Putamen (tissue), 1 donor: ENCODE measurements around the gene ACSL1.
A peak's percentile ranks its signal among the peaks of the same experiment; 100 is the strongest.
"Not testable (repeated sequence)": the region's sequence is repeated elsewhere in the genome, so short reads cannot be mapped to it uniquely, and the experiment has no call there.

ENCODE experiments used
- DNase-seq: peaks from one replicate; pipeline ENCODE4 v3.0.0-alpha.2; 2016; ENCODE audit warnings: low spot score

ACSL1 gene

DNA sequence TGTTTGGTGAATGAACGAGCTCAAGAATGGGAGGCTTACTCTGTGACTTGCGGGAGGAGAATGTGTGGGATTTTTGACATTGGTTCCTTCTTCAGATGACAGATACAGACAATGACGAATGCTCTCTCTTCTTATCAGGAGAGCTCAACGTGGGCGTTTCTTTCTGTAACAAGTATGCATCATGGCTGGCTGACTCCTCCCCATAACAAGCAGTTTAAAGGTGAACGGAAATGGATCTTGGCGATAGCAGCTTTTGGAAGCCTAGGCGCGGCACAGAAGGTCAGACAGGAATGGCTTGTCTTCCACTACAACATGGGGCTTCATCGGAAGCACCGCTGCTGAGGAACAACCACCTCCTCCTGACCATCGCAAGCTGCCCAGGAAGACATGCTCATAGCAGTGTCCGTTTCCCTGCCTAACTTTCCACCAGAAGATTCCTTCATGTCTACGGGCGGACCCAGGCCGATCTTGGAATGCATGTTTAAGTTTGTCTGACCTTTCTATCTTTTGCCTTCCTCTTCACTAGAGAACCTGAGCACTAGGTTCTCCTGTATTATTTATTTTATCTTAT lies 18.3 kb upstream of the ACSL1 start:
- DNase-seq: peak; percentile 70

DNA sequence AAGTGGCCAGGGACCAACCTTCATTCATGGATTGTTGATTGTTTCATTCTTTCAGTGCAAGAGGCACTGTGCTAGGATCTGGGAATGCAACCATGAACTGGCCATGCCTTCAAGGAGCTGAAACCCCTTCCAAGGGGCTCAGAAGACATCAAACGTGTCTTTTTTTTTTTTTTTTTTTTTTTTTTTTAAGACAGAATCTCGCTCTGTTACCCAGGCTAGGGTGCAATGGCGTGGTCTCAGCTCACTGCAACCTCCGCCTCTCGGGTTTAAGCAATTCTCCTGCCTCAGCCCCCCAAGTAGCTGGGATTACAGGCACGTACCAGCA lies 13.3 kb upstream of the ACSL1 start:
- DNase-seq: not testable (repeated sequence)

DNA sequence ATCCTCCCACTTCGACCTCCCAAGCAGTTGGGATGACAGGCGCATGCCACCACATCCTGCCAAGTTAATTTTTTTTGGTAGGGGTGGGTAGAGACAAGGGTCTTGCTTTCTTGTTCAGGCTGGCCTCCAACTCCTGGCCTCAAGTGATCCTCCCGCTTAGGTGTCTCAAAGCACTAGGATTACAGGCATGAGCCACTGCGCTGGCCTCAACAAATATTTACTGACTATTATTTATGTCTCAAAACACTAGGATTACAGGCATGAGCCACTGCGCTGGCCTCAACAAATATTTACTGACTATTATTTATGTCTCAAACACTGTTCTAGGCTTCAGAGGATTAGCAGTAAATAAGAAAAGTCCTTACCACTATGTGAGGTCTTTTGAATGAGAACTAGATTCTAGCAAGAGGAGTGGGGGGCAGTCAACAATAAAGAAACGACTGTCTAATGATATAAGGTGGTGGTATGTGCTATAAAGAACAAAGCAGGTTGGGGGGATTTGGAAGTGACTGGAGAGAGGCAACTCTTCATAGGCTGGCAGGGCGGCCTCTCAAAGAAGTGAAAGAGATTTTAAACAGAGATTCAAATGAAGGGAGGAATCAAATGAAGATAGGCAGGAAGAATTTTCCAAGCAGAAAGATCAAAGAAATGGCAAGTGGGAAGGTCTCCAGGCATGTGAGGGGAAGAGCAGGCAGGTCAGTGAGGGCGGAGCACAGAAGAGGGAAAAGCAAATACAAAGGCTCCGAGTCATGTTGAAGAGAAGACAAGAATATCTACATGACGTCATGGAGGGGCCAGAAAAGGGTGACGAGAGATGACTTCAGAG lies 12.7 kb upstream of the ACSL1 start:
- no peak for DNase-seq

DNA sequence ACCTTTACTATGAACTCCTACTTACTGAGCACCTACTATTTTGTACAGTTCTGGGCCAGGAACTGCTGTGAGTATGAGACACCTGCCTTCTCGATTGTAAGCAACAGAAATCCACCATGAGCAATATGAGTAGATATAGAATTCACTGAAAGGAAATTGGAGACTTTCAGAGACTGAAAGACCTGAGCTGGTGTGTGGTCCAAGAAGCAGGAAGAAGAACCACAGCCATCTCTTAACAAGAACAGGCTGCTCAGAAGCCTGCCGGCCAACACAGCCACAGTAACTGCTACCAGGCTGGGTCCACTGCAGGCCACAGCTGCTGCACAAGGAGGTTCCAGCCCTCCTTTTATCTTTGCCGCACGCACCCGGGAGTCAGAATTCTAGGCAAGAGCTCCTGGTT lies 10.8 kb upstream of the ACSL1 start:
- DNase-seq: no peak

DNA sequence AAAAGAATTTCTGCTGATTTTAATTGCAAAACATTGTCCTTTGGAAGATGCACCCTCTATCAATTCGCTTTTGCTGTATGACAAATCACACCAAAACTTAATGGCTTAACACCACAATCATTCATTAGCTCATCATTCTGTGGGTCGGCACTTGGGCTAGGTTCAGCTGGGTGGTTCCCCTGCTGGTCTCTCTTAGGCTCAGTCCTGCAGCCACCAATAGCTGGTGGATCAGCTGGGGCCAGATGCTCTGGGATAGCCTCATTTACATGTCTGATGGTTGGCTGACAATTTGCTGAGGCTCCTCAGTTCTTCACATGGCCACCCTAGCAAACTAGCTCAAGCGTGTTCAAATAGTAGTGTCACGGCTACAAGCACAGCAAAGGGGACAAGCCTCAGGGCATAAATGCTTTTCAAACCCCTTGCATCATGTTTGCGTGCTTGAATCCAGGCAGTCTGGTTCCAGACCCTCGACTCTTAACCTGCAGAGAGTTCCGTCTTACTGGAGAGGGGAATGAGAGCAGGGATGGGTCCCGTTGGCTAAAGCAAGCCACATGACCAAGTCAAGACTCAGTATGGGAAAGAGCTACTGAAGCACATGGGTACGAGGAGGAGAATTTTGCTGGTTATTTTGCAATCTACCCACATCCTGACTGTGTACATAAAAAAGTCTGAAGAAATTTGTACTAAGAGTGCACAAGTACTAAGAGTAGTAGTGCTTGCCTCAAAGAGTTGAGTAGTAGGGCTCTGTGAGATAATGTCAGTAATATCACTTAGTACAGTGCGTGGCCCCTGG lies 7.5 kb upstream of the ACSL1 start:
- no peak for DNase-seq

DNA sequence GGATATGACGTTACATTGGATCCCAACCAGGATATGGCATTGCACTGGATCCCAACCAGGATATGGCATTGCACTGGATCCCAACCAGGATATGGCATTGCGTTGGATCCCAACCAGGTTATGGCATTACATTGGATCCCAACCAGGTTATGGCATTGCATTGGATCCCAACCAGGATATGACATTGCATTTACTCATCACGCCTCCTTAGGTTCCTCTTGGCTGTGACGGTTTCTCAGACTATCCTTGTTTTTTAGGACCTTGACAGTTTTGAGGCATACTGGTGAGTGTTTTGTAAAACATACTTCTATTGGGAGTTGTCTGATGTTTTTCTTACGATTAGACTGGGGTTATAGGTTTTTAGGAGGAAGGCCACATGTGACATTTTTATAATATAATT lies 5.4 kb upstream of the ACSL1 start:
- no peak for DNase-seq

DNA sequence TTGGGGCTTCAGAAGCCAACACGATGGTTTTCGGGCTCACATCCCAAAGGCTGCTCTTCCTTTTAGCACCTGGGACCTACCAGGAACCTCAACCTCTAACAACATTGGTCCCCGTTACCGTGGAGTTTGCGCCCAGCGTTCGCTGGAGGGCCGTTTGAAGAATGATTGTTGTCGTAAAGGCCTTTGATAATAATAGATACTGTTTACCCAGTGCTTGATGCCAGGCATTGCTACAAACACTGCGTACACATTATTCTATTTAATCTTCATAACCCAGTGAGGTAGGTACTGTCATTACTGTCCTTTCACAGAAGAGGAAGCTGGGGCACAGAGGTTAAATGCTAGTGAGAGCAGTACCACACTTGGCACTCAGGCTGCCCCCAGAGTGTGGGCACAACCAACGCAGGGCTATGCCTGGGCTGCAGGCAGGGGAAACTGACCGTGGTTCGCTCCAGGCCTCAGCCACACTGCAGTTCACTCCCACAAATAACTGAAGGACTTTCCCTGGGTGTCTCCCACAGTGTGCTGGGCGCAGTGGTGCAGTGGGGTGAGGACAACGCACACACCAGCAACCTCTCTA lies 1.0 kb upstream of the ACSL1 start:
- no peak for DNase-seq

DNA sequence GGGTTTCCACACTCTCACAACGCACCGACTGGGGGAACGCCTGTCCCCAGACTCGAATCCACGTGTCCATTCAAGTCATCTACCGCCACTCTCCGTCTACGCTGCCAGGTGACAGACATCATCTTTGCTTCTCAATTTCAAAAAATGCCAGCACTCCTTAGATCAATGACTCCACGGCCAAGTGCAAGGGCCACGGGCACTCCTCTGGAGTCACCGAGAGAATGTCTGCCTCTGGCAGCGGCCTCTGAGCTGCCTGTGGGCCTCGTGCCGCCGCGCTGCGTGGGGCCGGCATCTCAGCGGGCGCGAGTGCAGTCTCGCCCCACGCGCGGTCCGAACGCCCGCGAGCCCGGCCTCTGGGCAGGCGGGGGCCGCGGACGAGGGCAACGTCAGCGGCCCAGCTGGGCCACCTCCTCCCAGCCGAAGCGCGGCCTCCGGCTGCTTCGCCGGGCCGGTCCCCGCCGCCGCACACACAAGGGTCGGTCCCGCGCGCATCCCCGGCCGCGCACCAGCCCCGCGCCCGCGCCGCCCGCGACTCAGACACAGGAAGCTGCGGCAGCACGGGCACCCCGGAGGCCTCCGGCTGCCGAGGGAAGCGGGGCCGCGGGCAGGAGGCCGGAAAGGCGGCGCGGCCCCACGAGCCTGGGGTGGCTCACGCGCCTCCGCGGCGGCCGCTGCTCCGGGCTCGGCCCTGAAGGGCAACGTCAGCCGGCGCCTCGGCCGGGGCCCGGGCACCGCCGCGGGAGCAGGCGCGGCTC lies 450 bp downstream of the ACSL1 start:
- DNase-seq: no peak

DNA sequence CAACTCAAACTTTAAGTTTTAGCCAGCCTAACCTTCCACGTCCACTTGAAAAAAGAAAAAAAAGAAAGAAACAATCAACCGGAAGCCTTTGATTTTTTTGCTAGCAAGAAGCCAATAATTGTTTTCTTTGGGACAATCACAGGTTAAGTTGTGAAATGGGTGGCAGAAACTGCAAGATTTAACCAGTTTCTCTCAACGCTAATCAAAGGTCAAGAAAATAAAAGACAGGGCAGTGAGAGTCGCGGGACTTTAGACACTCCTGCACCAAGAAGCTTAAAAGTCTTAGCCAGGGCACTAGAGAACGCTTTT lies 1.0 kb downstream of the ACSL1 start:
- DNase-seq: no peak

DNA sequence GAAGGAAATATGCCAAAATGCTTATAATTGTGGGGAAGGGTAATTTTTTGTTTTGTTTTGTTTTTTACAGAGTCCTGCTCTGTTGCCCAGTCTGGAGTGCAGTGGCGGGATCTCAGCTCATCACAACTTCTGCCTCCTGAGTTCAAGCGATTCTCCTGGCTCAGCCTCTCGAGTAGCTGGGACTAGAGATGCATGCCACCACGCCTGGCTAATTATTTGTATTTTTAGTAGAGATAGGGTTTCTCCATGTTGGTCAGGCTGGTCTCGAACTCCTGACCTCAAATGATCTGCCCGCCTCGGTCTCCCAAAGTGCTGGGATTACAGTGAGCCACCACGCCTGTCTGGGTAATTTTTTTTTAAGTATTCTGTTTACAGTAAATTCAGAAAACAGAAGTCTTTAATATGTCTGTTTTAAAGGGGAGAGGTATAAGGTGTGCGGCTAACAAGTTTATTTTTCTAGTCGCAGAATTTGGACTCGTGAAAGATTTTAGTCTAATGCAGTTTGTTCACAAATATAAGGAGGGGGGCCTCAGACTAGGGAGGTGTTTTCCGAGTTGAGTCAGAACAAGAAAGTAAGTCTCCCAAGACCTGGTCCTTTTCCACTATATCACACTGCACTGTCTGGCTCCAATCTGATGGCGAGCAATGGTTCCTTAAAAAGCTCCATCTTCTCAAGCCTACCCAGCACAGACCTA lies 1.5 kb downstream of the ACSL1 start:
- DNase-seq: no peak

DNA sequence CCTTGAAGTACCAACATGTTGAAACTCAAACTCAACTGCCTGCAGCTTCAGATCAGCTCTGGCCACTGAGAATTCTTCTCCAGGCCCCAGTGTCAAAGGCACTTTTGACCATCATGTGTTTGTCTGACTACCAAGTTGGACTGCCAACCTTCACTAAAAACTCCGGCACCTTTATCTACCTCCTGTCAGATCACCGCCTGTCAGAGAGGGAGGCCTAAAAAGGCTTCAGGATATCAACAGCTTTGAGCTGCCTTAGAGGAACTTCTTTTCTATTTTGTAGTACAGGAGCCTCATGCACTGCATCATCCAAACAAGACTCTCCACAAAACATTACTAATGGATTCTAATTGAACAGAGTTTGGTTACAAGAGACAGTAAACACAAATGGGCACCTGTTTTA lies 2.8 kb downstream of the ACSL1 start:
- no peak for DNase-seq

DNA sequence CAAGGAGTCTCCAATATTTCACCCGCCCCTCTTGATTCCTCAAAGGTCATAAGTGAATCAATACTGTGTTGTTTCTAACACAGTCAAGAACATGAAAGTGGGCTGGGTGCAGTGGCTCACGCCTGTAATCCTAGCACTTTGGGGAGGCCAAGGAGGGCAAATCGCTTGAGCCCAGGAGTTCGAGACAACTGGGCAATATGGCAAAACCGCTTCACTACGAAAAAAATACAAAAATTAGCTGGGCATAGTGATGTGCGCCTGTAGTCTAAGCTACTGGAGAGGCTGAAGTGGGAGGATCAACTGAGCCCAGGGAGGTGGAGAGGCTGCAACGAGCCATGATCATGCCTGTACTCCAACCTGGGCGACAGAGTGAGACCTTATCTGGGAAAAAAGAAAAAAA lies 3.4 kb downstream of the ACSL1 start:
- DNase-seq: no peak

DNA sequence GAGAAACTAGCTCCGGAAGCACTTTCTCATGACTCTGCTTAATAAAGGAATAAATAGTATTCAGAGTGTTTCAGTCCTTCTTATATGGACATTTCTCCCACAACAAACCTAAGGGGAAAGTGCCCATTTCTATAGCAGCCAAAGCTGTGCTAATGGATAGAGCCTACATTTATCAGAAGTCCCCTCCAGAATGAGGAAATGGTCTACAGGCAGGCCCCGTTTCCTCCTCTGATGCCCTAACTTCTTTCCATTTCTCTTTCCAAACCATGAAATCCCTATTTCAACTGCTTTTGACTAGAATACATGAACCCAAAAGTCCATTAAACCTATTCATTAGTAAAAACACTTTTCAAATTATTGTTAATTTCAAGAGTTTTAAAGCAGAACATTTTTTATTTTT lies 4.5 kb downstream of the ACSL1 start:
- DNase-seq: no peak

DNA sequence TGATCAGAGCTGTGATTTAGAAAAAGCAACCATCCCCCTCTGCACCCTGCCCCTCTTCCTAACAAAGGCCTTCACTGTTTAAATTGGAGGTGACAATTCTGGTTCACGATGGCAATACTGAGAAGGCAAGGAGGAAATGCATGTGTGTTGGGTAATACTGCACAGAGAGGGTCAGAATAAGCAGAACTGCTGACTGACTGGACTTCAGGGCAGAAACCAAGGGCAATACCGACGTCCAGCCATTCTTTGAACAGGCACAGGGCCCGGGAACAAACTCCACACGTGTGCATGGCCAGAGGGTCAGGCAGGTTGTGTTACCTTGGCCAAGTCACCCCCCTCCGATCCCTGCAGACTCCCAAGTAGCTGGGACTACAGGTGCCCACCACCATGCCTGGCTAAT lies 6.0 kb downstream of the ACSL1 start:
- no peak for DNase-seq

DNA sequence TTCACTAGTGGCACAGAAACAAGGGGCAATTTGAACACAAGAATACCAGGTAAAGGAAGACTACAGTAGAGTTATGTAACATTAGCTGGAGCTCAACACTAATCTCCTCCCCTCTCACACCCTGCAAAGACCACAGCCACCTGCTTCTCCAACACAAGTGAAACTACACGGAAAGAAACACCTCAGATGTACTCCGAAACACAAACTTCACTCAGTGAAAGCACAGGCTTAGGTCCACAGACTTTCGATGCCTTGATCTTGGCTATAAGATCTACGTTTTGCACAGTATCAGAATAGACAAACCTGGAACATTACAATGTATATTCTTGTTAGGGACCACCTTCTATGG lies 7.6 kb downstream of the ACSL1 start:
- no peak for DNase-seq

DNA sequence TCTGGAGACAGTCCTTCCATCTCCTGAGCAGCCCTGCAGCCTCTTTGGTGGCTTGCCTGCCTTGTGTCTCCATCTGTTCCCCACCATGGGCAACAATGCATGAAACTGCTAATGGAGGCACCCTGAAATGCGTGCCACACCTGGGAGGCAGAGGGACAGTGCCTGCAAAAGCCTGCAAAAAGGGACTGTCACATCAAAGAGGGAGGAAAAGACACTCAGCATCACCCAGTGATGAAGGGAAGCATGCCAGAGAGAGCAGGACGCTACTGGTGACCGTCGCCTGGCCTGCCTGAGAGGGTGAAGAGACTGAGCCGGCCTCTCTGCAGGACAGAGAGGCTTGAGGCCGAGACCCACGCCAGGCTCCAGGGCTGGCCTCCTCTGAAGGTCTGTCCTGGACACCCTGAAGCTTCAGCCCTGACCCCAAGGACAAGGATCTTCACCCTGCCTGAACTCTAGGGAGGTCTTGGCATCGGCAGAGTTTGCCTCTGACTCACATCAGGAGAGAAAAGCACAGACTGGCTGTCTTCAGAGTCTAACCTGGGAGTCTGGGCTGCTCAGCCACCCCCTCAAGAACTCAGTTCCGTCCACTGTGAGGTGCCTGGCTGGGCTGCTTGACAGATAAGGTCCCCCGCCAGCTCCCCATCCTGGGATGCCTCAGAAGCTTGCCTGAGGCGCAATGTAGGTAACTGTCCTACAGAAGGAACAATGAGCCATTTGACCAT lies 8.1 kb downstream of the ACSL1 start:
- no peak for DNase-seq

DNA sequence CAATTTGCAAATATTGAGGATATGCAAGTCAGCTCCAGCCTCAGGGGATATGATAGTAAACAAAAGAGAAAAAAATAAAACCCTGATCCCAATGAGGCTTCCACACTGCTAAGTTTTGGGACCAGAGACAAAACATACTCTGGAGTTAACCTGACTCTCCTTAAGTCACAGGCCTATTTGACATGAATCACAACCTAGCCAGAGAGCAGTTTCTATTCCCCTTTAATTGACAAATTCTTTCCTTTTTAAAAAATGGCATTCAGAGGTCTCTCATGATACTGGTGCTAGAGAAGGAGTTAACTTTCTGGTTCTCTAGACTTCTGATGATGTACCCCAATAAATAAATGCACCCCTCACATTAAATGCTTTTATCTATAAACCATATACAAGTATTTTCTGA lies 8.8 kb downstream of the ACSL1 start:
- no peak for DNase-seq

DNA sequence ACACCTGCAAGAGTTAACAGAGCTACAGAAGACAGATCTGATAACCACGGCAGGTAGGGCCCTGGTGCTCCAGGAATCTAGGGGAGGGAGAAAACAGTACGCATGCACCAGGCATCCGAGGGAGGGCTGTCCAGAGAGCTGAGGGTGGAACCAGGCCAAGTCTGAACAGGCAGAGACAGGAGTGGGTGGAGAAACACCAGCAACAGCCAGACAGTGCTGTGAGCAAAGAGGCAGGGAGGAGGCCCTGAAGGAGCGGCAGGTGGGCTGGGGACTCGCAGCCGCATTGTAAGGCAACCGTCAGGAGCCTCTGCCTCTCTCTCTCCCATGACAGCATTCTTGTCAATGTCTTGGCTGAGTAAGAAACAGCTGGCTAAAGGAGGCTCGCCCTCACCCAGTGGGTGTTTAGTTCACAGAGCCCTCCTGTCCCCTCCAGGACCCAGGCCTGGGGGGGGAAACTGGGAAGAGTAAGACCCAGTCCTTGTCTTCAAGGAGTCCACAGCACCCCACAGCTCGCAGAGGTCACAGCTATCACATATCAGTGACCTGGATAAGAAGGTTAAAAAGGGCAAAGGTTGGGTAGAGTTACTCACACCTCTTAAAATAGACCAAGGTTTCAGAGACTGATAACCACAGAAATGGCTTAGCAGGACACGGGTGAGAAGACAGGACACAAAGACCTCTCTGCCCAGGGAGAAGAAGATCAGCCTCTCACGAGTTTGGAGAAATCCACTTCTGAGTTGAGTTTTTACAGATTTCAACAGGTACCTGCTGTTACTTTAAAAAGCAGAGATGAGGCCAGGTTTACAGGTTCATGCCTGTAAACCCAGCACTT lies 10.5 kb downstream of the ACSL1 start:
- peak; percentile 43 for DNase-seq

DNA sequence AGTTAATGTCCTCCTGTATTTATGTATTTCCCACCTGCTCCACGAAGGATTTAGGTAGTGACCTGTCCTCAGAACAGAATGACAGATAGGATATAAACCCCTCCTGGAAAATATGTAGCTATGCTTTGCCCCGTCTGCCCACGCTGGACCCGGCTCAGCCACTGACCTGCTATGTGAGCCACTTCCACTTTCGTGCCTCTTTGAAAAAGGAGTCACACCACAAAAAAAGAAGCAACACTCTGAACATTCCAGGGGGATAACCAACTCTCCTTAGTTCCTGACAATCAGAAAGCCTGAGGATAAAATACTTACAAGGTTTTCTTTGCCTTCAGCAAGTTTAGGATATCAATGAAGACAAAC lies 11.1 kb downstream of the ACSL1 start:
- no peak for DNase-seq

DNA sequence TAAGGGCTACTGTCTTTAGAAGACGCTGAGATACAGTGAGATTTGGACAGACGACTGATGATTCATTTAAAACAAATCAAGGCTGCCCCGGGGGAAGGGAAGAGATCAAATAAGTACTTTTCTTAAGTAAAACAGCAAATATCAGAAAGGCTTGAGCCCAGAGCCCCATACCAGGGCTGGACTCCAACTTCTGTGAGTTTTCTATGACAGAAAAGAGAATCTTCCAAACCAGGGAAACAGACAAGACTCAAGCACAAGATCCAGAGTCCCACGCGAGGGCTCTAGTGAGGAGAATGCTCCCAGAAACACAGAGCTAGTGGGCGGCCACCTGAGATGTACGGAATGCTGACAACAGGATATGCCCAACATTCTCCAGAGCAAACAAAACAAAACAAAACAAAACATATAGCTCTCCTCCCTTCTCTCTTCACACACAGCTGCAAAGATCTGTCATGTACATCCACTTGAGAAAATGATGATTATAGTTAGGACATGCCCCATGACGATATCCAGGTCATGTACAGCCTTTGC lies 13.1 kb downstream of the ACSL1 start:
- DNase-seq: no peak
